IPS-NIHi7 (cell line): ENCODE data around the gene LSM2.
A peak's percentile ranks its signal among the peaks of the same experiment; 100 is the strongest.

Experiments used
- DNase-seq: peaks from one replicate; pipeline ENCODE4 v3.0.0; 2012; ENCODE audit warnings: mixed read lengths; ENCODE audit errors: extremely low spot score

LSM2 gene

DNA sequence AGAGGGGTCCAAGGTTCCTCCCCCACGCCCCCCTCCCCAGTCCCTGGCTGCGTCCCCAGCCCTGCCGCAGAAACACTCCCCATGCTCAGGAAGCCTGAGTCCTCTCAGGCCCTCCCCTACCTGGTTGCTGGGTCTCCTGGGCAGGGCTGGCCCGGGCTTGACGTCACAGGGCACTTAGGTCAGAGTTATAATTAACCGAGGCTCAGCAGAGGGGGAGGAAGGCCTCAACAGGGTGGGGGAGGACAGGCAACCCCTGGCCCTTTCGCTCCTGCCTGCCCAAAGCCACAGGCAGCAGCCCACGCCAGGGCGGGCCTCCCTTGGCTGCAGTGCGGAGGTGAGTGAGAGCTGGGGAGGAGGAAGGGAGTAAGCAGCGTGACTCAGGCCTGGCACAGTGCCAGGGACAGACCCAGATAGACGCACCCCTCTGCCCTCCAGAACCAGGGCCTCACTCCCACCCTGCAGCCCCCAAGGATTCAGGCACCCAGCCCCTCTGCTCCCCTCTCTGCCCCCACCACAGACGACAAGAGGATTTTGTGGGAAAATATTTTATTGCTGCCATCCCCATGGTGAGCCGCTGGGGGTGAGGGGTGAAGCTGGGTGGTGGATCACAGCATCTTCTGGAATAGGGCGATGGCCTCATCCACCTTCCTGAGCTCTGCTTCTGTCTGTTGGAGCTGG, 29.6 kb downstream of the LSM2 start, which contains the start of gene VWA7:
Gene VWA7, minus strand, starts transcription at position 340 of the 678 bp plus-strand sequence. CDS start 549 bp downstream, outside the sequence.
- peak; percentile 49 for DNase-seq

DNA sequence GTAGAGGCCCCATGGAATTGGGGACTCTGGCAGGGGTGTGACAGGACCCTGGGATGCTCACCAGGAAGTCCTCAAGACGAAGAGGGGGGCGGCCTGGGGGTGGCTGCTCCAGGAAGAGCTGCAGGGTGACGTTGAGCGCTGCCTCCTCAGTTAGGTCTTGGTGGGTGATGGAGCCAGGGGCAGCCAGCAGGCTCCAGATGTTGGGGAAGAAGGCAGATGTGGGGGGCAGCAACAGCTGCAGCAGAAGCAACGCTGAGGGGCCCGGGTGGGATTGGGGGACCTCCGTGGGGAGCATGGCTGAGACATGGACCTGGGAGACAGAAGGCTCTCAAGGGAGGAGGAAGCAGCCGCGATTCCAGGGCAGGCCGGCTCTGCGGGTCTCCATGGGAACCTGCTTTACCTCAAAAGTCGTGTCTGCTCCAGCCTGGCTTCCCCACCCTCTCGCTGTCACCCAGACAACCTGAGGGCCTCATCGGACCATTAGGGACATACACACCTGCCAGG, 30.2 kb downstream of the LSM2 start:
- no peak for DNase-seq

DNA sequence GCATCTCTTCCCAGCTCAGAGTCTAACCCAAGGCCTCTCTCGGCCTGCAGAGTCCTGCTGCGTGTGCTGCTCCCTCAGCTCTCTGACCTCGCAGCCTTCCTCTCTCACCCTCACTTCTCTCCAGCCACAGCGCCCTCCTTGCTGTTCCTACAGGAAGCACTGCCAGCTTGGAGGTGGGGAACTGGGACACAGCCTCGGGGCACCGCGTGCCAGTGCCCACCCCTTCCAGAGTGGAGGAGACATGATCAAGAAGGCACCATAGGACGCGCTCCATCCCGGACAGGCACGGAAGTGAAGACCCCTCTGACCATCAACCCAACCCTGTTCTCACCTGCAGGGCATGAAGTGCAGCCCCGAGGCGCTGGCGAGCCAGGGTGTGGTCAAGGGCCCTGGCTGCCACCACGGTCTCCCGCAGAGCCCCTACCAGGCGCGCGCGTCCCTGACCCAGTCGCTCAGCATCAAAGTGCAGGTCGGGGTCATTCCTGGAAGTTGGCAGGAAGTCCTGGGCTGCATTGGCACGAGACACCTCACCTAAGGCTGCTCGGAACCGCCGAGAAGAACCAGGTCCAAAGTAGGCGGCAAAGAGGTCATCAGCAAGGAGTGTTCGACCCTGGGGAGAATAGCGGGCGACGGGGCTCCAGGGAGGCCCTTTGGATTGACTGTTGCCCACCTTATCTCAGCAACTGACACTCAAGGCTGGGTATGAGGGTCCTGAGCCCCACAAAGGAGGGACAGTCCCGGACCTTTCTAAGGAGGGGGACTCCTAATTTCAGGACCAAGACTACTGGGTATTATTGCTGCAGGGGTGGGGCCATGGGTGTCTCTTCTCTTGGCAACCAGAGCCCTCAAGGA, 30.9 kb downstream of the LSM2 start:
- no peak for DNase-seq

DNA sequence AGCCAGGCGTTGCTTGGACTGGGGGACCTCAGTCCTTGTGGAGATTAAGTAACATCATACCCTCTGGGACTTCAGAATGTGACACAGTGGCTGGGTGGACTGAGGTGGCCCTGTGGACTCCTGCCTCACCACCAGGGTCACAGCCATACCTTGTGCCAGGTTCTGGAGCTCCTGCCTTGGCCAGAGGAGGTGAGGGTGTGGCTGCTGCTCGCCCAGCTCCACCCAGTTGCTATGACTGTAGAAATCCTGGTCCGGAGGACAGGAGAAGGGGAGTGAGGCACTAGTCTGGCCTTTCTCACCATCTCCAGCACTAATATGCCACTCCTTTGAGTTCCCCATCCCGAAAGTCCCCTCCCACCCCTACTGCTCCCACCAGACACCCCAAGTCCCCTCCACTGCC, 31.6 kb downstream of the LSM2 start:
- no peak for DNase-seq

DNA sequence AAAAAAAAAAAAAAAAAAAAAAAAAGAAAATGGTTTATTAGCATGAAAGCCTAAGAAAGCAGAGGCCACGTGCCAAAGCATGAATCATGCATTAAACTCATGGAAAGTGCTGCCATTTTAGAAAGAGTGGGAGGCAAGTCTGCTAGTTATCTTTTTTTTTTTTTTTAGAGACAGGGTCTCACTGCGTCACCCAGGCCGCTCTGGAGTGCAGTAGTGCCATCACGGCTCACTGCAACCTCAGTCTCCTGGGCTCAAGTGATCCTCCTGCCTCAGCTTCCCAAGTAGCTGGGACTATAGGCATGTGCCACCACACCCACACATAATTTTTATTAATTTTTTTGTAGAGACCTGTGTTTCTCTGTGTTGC, 34.8 kb downstream of the LSM2 start:
- no peak for DNase-seq

DNA sequence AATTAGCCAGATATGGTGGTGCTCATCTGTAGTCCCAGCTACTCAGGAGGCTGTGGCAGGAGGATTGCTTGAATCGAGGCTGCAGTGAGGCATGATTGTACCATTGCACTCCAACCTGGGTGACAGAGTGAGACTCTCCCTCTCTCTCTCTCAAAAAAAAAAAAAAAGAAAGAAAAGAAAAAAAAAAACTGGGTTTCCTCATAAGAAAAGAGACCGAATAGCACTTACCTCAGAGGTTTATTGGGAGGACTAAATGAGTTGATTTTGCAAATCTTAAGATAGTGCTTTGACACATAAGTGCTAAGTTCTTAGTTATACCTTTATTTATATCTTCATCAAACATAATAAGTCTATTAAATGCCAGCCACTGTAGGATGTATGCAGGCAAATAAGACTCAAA, 35.9 kb downstream of the LSM2 start:
- no peak for DNase-seq

DNA sequence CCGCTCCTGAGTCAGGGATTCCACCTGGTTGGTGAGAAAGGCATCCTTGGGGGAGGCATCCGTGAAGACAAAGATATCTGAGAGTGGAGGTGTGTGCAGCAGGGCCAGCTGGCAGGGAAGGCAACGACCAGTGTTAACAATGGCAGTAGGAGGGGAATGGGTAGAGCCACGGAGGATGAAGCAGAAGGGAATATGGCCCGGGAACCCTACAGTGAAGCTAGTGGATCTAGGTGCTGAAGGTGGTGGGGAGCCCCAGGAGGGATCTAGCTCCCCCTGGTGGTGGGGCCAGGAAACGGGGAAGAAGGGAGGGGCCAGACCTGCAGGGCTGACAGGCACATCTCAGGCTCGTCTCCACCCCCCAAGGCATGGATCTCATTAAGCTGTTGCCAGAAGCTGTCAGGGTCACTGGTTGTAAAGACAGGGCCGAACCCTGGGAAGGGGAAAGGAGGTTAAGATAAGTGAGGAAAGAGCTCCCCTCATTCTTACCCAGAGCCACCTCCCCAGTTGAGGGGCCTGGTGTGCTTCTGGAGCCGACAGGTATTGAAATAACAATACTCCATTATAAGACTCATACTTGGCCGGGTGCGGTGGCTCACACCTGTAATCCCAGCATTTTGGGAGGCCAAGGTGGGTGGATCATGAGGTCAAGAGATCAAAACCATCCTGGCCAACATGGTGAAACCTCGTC, 36.9 kb downstream of the LSM2 start:
- DNase-seq: peak; percentile 96

DNA sequence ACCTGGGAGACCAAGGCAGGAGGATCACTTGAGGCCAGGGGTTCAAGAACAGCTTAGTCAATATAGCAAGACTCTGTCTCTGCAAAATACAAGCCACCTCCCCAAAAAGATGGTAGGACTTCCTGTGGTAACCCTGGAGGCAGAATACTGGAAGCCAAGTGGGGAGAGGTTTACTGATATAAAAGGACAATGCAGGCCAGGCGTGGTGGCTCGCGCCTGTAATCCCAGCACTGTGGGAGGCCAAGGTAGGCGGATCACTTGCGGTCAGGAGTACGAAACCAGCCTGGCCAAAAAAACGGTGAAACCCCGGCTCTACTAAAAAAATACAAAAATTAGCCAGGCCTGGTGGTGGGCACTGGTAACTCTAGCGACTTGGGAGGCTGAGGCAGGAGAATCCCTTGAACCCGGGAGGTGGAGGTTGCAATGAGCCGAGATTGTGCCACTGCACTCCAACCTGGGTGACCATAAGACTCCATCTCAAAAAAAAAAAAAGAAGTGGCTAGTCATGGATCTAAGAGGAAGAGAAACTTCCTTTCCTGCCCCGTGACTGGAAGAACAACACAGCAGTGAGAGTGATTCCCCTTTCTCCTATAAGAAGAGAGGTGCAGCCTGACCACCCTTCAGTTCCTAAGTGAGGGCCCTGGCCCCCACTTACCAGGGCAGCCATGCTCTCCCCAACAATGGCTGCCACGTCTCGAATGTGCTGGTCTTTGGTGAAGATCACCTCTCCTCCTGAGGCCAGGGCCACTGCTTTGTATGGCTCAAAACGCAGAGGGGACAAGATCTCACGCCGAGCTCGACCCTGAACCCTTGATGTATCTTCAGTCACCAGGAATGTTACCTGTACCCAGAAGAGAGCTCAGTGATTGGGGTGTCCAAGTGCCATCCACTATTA, 38.2 kb downstream of the LSM2 start:
- DNase-seq: no peak

DNA sequence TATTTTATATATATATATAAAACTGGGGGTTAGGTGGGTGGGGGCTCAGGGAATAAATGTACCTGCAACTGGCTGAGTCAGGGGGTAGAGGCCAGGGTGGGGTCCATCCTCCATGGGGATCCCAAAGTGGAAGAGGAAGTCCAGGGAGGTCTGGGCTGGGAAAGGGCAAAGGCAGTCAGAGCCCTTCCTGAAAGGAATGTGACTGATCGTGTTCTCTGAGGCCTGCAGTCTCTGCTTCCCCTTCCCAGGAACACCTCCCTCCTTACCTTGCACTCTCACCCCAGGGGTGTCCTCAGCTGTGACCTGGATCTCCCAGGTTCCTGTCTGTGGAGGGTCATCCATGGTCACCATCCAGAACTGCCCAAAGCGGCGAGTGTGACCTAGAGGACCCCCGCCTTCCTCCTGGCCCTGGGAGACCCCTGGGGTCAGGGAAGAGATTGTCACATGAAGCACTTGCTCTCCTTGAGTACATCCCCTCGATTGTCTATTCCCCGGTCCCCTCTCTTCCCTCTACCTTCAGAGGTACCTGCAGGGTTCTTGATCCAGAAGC, 39.6 kb downstream of the LSM2 start:
- DNase-seq: peak; percentile 26

DNA sequence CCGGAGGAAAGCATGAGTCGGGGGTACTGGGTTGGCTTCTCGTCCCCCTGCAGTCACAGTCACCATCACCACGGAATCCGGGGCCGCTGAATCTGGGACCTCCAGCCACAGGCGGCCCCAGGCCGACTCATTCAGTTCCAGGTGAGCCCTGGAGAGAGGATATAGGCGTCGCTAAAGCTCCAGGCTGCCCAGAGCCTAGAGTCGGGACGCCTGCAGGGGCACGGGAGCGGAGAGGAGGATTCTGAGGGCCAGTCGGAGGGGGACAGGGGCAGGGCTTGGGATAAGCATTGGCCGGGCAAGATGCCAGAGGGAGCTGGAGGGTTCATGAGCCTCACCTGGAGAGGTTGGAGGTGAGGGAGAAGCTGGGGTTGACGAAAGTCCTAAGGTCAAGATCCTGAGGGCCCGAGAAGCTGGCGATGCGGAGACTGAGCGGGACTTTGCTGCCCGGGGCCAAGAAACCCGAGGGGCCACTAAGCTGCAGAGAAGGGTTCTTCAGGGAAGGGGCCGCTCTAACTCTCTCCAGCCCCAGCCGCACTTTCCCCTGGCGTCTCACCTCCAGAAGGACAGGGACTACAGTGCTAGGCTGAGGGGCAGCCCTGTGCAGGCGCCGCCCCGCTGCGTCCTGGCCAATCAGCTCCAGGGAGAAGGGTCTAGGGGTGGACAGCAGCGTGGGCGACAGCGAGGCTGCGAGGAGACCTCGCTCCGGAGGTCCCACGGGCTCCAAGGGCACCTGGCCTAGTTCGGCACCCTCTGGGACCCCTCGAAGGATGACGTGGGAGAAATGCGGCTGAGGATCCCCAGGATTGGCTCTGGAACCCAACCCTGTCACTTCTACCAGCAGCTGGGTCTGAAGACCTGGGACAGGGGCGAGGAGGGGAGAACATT, 40.6 kb downstream of the LSM2 start:
- DNase-seq: peak; percentile 93

DNA sequence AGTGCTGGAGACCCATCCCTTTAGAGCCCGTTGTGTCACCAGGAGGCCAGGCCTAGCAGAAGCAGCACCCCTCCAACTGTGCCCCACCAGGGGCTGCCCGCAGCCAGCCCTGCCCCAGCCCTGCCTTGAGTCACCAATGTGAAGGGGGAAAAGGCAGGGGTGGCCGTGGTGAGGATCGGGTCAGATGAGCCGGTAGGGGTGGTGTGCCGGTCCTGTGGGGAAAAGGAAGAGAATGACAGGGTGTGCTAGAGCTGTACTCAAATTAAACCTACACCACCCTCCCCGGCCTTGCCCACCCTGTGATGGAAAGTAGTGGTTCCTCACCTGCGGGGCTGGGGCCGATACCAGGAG, 41.2 kb downstream of the LSM2 start:
- no peak for DNase-seq

DNA sequence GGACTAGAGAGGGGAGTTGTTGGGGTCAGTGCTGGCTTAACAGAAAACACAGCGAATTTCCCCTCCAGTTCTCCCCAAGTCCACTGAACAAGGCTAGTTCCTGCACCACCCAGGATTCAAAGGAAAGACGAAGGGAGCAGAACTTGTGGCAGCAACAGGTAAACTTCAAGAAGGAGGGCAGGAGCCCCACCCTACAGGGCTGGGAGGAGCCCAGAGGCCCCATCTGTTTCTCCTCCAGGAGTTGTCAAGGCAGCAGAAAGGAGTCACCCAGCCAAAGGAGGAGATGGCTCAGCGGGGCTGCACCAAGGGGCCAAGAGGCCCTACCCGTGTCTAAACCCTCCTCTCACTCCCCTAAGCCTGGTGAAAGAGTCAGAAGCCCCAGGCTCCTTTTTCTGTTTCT, 42.6 kb downstream of the LSM2 start:
- no peak for DNase-seq

DNA sequence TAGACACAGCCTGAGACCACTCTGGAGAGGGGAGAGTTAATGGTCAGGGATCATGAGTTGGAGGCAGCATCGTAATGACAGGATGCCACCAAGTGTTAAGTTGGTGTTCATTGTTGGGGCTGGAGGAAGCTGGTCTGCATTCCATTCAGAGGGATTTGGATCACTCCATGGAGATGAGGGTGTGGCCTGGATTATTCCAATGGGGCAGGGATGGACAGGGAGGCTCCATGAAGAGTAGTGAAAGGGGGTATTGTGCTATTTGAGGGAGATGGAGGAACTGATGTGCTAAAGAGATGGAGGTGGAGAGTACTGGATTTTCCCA, 43.2 kb downstream of the LSM2 start:
- peak; percentile 46 for DNase-seq

DNA sequence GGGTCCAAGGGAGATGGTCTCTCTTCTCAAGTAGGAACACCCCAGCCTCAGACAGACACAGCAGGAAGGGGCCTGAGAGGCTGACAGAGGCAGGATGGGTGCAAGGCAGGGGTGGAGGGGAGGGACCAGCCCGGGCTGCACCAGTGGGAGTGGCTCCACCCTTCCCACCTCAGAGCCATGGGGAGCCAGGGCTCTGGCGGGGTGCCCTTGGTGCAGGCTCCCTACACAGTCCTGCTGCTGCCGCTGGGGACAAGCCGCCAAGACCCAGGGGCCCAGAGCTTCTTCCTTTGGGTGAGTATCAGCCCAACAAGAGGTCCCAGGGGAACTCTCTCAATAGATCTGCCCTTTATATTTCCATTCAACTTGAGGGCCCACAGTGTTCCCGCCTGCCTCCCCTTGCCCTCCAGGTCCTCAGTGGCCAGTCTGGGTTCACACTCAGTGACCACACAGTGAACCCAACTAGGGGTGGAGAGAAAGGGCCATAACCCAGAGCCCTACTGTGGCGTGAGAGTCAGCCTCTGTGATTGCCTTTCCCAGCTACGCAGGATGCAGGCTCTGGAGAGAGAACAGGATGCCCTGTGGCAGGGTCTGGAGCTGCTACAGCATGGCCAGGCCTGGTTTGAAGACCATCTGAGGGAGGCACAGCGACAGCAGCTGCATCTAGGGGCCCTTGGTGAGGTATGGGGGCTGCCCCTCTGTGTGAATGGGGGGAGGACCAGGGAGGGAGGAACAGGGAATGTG, 43.7 kb downstream of the LSM2 start:
- no peak for DNase-seq

DNA sequence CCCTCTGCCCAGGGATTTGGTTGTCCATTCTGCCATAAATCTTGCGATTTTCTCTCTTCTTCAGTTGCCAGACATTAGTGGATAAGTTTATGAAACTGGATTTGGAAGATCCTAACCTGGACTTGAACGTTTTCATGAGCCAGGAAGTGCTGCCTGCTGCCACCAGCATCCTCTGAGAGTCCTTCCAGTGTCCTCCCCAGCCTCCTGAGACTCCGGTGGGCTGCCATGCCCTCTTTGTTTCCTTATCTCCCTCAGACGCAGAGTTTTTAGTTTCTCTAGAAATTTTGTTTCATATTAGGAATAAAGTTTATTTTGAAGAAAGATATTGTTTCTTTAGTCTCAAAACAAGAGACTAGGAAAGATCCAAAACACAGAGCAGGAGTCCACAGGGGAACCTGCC, 44.4 kb downstream of the LSM2 start, which contains the start of gene SAPCD1:
Gene SAPCD1, plus strand, starts transcription at position 301 of the 400 bp plus-strand sequence. CDS start 399 bp downstream, outside the sequence.
- no peak for DNase-seq

DNA sequence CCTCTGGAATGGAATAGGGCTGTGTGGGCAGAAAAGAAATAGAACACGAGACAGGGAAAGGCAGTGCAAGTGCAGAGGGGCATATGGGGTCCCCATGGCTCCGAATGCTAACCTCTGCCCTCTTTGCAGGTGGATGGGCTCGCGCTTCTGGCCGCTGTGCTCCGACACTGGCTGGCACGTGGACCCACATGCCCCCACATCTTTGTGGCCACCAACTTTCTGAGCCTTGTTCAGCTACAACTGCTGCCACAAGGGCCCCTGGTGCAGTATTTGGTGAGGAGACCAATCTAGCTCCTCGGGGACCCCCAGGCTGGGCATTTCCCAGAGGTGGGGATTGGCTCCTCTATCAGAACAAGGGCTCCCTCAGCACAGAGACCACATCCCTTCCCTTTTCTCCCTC, 45.4 kb downstream of the LSM2 start:
- no peak for DNase-seq

DNA sequence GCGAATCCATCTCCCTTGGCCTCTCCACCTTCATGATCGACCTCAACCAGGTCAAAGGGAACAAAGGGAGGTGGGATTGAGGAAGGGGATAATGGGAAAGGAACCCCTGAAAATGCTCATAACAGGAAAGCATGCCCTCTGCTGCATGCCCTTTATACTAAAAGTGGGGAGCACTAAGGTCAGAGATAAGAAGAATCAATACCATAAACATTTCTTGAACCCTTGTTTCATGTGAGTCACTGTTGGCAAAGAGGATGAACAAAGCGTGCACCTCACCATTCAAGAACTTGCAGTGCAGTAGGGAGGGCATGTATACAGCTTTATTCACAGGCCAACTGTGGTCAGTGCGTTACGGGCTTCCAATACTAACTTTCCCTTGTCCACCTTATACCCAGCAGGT, 46.0 kb downstream of the LSM2 start:
- DNase-seq: no peak

DNA sequence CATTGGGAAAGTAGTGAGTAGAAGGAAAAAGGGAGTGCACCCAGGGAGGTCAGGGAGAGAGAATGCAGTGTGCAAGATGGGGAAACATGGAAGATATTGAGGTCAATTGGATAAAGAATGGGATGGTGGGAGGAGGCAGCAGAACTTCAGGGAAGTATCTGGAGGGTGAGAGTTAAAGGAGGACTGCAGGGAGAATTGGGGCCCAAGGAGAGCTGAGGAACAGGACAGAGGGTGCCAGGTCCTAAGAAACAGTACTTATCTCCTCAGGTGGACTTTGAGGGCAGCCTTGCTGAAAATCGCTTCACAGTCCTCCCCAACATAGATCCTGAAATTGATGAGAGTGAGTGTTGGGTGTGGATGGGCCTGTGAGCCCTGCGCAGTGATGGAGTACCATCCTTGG, 48.5 kb downstream of the LSM2 start:
- DNase-seq: no peak

DNA sequence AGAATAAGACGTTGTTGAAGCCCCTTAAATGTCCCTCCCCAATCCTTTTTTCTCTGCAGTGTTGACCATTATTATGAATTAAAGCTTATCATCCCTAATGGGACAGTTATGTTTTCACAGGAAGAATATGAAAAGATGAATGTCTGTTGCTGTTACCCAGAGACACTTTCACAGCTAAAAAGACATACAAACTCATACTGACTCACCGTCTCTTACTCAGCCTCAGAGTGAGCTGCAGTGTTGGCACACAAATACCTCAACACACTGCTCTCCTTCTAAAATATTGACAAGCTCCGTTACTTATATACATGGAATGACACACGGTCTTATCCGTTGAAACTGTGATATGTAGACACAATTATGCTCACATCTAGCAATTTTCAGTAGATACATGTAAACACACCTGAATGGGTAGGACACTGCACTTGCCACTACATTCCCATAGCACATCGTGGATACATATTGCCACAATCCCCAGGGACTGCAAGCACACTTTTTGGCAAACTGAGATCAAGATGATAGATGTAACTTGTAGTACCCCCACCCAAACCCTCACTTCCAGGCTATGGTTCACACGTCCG, 53.9 kb downstream of the LSM2 start:
- DNase-seq: no peak
